K562 (cell line): Measurements from ENCODE around the gene FDX2. TPM values are rescaled to one million over a fixed set of nuclear protein-coding genes. Genes with fewer than 3 reads are reported as not detected.
A peak's percentile ranks its signal among the peaks of the same experiment; 100 is the strongest.

ENCODE experiments used
- ATF1 ChIP-seq, 2 experiments: fragments of 450-650 bp in 1 of 2; IDR thresholded peaks; 2 replicates each; pipeline ENCODE4 v1.6.1; 2016; ENCODE audit warnings: missing compliant biosample characterization in 1 of 2, missing genetic modification characterization in 1 of 2
- CHD2 ChIP-seq: IDR thresholded peaks from 2 replicates; pipeline ENCODE4 v1.6.1; 2011; ENCODE audit warnings: low read depth, low read length
- DDX20 ChIP-seq: fragments of 450-650 bp; IDR thresholded peaks from 2 replicates; pipeline ENCODE4 v1.6.1; 2016; ENCODE audit warnings: missing genetic modification characterization, low read depth, mild to moderate bottlenecking, missing compliant biosample characterization, moderate library complexity
- ETV5 ChIP-seq: sonication (generic); formaldehyde crosslinking; IDR thresholded peaks from 2 replicates; pipeline ENCODE4 v1.4.0; 2020; ENCODE audit warnings: low read depth, mild to moderate bottlenecking, missing genetic modification reagents
- HDAC8 ChIP-seq: fragments of 450-650 bp; IDR thresholded peaks from 2 replicates; pipeline ENCODE4 v1.6.1; 2016; ENCODE audit warnings: mild to moderate bottlenecking, missing genetic modification characterization, moderate library complexity, missing compliant biosample characterization
- HNRNPH1 ChIP-seq: fragments of 200-400 bp; formaldehyde crosslinking; optimal IDR thresholded peaks from 2 replicates; pipeline ENCODE3; 2017; ENCODE audit warnings: low read depth, mild to moderate bottlenecking, low read length, moderate library complexity
- NBN ChIP-seq: fragments of 450-650 bp; IDR thresholded peaks from 2 replicates; pipeline ENCODE4 v1.6.1; 2016; ENCODE audit warnings: low read depth, mild to moderate bottlenecking
- POLR3A ChIP-seq: IDR thresholded peaks from 2 replicates; pipeline ENCODE4 v1.6.1; 2011; ENCODE audit warnings: borderline replicate concordance, mild to moderate bottlenecking, moderate library complexity; ENCODE audit not compliant: insufficient read length, insufficient read depth; ENCODE audit errors: extremely low read depth
- PTRF ChIP-seq: fragments of 450-650 bp; IDR thresholded peaks from 2 replicates; pipeline ENCODE4 v1.6.1; 2016; ENCODE audit warnings: mild to moderate bottlenecking, missing genetic modification characterization, missing compliant biosample characterization
- RB1 ChIP-seq: fragments of 450-650 bp; IDR thresholded peaks from 2 replicates; pipeline ENCODE4 v1.6.1; 2017; ENCODE audit warnings: low read depth, mild to moderate bottlenecking
- RBM17 ChIP-seq: fragments of 200-400 bp; formaldehyde crosslinking; IDR thresholded peaks from 2 replicates; pipeline ENCODE4 v1.6.1; 2017; ENCODE audit warnings: low read depth, mild to moderate bottlenecking, low read length, borderline replicate concordance
- SAP30 ChIP-seq: fragments of 200-600 bp; sonication (generic); IDR thresholded peaks from 2 replicates; pipeline ENCODE4 v1.6.1; 2012; ENCODE audit warnings: borderline replicate concordance, low read depth, mild to moderate bottlenecking, moderate library complexity, low read length, control low read depth, inconsistent platforms; ENCODE audit not compliant: insufficient read depth, poor library complexity, severe bottlenecking
- SIRT6 ChIP-seq: IDR thresholded peaks from one replicate; pipeline ENCODE4 v1.6.1; 2012; ENCODE audit warnings: low read depth, mild to moderate bottlenecking, control low read depth, inconsistent platforms, low read length, moderate library complexity
- ZNF41 ChIP-seq: fragments of 250-450 bp; sonication (Bioruptor Pico); conservative IDR thresholded peaks from 2 replicates; pipeline ENCODE4 v1.4.0; 2020; ENCODE audit warnings: mild to moderate bottlenecking
- ZNF583 ChIP-seq: fragments of 250-450 bp; sonication (Bioruptor Pico); IDR thresholded peaks from 2 replicates; pipeline ENCODE4 v1.4.0; 2020
- polyA plus RNA-seq, 8 experiments: library from polyadenylated mRNA; depleted of rRNA in 4 of 8; stranded (reverse) in 5 of 8; unstranded in 3 of 8; fragments of >200 nt; fragmentation: Nextera tagmentation in 2 of 8; fragmentation: Illumina TruSeq in 1 of 8; extraction: Ambion mirVana in 2 of 8; extraction: Trizol in 1 of 8; gene quantifications; 2 replicates each; pipeline versions ENCODE4 v1.2.1 to v1.2.3, GENCODE V29; 2011 to 2014; ENCODE audit warnings: inconsistent platforms in 1 of 8, missing spikeins in 1 of 8
- total RNA-seq, 7 experiments: library from RNA; depleted of rRNA in 6 of 7; stranded (reverse); fragments of >200 nt in 6 of 7; fragmentation: Illumina TruSeq in 2 of 7; extraction: Trizol in 2 of 7; gene quantifications; 2 replicates each; pipeline versions ENCODE4 v1.2.1 to v1.2.3, GENCODE V29; 2011 to 2021; ENCODE audit warnings: low replicate concordance in 1 of 7
- TF ChIP-seq, protein P1 (sequence below): fragments of 450-650 bp; formaldehyde crosslinking; IDR thresholded peaks from 2 replicates; pipeline ENCODE4 v1.4.0; 2020; ENCODE audit warnings: mild to moderate bottlenecking, moderate library complexity
- TF ChIP-seq, protein P2 (sequence below): fragments of 450-650 bp; IDR thresholded peaks from 2 replicates; pipeline ENCODE4 v1.6.1; 2017; ENCODE audit warnings: antibody characterized with exemption, mild to moderate bottlenecking
- TF ChIP-seq, protein P3 (sequence below): fragments of 450-650 bp; IDR thresholded peaks from 2 replicates; pipeline ENCODE4 v1.6.1; 2016; ENCODE audit warnings: low read depth, mild to moderate bottlenecking, moderate library complexity
- TF ChIP-seq, protein P4 (sequence below): sonication (generic); formaldehyde crosslinking; IDR thresholded peaks from 2 replicates; pipeline ENCODE4 v1.8.1; 2023; ENCODE audit warnings: mild to moderate bottlenecking, missing genetic modification reagents

FDX2 gene
- total and polyA plus RNA-seq, 9 of the 15 experiments (the other 6 are each of a cell fraction or from before 2014, with no cell fraction given), result 2.5 to 49.8 (median 29.7) TPM

DNA sequence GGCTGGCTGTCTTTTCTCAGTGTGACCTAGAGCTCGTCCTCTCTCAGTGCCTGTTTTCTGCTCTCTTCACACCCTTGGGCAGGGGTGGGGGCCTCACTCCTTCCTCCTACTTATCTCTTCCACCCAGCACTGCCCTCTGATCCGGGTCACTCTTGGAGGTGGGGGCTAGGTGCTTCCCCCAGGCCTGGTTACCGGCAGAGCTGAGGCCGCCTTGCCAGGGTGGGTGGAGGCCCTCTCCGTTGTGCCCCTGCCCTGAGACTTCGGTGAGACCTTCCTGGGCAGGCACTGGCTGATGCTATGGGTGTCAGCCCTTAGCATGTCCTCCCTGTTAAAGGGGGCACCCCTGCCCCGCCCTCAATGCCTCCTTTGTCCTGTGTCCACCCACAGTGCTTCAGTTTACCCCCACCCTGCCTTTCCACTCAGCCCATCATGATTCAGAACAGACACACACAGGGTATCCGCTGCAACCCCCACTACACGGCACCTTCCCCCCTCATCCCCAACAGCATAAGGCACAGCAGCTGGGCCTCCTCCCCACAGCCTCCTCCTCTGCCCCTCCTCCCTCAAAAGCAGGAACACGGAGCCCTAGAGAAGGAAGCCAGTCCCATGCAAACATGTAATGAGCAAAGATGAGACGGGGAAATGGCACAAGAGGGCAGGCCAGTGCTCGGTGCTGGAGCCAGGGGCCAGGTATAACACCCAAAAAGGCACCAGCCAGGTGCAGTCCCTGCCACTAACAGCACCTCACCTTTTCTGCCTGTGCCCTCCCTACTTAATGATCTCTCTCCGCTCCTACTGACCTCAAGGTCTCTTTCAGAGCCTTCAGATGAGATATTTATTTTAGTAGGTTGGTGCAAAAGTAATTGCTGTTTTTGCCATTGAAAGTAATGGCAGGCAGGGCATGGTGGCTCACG, 16.0 kb downstream of the FDX2 start (continued):
- TF ChIP-seq, protein P1, sequence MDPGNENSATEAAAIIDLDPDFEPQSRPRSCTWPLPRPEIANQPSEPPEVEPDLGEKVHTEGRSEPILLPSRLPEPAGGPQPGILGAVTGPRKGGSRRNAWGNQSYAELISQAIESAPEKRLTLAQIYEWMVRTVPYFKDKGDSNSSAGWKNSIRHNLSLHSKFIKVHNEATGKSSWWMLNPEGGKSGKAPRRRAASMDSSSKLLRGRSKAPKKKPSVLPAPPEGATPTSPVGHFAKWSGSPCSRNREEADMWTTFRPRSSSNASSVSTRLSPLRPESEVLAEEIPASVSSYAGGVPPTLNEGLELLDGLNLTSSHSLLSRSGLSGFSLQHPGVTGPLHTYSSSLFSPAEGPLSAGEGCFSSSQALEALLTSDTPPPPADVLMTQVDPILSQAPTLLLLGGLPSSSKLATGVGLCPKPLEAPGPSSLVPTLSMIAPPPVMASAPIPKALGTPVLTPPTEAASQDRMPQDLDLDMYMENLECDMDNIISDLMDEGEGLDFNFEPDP (CRISPR knock-in tag), result no peak
- TF ChIP-seq HDAC8 (tag) (no peak), CHD2 (no peak; the same call in 1 of the 2 replicates), RBM17 (no peak), SAP30 (no peak), ETV5 (CRISPR knock-in tag) (peak; percentile 73; the same call in 1 of the 2 replicates), DDX20 (tag) (no peak), NBN (peak; percentile 59; the same call in 1 of the 2 replicates), PTRF (tag) (no peak), SIRT6 (no peak), RB1 (peak; percentile 40; the same call in 1 of the 2 replicates), POLR3A (no peak), ZNF41 (CRISPR knock-in tag) (no peak), ZNF583 (CRISPR knock-in tag) (no peak), ATF1 (CRISPR knock-in tag; IDR thresholded peaks at IDR 0.05) (no peak), ATF1 (tag; IDR thresholded peaks at IDR 0.05) (peak; percentile 69), HNRNPH1 (no peak)
- TF ChIP-seq, protein P2, sequence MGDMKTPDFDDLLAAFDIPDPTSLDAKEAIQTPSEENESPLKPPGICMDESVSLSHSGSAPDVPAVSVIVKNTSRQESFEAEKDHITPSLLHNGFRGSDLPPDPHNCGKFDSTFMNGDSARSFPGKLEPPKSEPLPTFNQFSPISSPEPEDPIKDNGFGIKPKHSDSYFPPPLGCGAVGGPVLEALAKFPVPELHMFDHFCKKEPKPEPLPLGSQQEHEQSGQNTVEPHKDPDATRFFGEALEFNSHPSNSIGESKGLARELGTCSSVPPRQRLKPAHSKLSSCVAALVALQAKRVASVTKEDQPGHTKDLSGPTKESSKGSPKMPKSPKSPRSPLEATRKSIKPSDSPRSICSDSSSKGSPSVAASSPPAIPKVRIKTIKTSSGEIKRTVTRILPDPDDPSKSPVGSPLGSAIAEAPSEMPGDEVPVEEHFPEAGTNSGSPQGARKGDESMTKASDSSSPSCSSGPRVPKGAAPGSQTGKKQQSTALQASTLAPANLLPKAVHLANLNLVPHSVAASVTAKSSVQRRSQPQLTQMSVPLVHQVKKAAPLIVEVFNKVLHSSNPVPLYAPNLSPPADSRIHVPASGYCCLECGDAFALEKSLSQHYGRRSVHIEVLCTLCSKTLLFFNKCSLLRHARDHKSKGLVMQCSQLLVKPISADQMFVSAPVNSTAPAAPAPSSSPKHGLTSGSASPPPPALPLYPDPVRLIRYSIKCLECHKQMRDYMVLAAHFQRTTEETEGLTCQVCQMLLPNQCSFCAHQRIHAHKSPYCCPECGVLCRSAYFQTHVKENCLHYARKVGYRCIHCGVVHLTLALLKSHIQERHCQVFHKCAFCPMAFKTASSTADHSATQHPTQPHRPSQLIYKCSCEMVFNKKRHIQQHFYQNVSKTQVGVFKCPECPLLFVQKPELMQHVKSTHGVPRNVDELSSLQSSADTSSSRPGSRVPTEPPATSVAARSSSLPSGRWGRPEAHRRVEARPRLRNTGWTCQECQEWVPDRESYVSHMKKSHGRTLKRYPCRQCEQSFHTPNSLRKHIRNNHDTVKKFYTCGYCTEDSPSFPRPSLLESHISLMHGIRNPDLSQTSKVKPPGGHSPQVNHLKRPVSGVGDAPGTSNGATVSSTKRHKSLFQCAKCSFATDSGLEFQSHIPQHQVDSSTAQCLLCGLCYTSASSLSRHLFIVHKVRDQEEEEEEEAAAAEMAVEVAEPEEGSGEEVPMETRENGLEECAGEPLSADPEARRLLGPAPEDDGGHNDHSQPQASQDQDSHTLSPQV, result peak; percentile 91
- TF ChIP-seq, protein P3, sequence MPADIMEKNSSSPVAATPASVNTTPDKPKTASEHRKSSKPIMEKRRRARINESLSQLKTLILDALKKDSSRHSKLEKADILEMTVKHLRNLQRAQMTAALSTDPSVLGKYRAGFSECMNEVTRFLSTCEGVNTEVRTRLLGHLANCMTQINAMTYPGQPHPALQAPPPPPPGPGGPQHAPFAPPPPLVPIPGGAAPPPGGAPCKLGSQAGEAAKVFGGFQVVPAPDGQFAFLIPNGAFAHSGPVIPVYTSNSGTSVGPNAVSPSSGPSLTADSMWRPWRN, result no peak
- TF ChIP-seq, protein P4, sequence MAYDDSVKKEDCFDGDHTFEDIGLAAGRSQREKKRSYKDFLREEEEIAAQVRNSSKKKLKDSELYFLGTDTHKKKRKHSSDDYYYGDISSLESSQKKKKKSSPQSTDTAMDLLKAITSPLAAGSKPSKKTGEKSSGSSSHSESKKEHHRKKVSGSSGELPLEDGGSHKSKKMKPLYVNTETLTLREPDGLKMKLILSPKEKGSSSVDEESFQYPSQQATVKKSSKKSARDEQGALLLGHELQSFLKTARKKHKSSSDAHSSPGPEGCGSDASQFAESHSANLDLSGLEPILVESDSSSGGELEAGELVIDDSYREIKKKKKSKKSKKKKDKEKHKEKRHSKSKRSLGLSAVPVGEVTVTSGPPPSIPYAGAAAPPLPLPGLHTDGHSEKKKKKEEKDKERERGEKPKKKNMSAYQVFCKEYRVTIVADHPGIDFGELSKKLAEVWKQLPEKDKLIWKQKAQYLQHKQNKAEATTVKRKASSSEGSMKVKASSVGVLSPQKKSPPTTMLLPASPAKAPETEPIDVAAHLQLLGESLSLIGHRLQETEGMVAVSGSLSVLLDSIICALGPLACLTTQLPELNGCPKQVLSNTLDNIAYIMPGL (CRISPR knock-in tag), result no peak
